ENCODE data around the gene KRT78. TPM values are rescaled to one million over a fixed set of nuclear protein-coding genes. Genes with fewer than 3 reads are reported as not detected.
A peak's percentile ranks its signal among the peaks of the same experiment; 100 is the strongest.

The KRT78 gene
- total and polyA plus RNA-seq, 9 of the 15 experiments (the other 6 are each of a cell fraction or from before 2014, with no cell fraction given): not detected

DNA sequence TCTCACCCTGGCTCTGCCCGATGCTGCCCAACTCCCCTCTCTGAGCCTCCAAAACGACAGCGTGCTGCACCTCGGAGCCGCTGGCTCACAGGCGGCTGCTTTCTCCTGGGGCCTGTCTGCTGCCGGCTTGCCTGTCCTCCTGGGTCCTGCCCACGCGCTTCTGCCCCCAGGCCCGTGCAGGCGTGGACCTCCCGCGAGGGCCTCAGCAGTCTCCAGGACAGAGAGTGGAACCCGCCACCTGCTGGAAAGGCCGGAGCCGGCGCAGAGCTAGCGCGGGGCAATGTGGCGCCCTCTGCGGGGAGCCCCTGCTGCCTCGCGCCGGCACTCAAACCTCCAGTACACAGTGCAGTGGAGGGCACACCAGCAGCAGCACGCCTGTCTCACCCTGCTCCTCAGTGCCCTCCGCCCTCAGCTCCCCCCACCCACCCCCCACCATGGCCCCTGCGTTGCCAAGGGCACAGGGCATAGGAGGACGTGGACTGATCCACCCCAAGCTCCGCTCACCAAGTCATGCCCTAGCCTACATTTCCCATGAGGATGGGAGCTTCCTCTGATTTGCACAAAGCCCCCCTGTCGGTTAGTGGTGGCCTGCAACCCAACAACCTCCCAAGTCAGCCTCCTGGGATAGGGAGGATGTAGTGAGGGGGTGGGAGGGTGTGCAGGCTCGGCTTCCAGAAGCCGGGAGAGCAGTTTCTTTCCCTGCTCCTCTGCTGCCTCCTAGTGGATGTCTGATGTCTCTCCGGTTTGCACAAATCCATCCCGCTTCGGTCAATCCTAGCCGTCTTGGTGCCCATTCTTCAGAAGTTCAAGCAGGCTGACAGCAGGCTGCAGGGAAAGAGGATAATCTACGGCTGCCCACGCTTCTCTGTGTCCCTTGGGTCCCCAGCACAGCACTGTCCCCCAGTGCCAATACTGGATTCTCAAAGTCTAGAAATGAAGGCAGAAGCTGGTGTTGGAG is 30.9 kb upstream of the KRT78 start (continued):
- TF ChIP-seq, protein P1, sequence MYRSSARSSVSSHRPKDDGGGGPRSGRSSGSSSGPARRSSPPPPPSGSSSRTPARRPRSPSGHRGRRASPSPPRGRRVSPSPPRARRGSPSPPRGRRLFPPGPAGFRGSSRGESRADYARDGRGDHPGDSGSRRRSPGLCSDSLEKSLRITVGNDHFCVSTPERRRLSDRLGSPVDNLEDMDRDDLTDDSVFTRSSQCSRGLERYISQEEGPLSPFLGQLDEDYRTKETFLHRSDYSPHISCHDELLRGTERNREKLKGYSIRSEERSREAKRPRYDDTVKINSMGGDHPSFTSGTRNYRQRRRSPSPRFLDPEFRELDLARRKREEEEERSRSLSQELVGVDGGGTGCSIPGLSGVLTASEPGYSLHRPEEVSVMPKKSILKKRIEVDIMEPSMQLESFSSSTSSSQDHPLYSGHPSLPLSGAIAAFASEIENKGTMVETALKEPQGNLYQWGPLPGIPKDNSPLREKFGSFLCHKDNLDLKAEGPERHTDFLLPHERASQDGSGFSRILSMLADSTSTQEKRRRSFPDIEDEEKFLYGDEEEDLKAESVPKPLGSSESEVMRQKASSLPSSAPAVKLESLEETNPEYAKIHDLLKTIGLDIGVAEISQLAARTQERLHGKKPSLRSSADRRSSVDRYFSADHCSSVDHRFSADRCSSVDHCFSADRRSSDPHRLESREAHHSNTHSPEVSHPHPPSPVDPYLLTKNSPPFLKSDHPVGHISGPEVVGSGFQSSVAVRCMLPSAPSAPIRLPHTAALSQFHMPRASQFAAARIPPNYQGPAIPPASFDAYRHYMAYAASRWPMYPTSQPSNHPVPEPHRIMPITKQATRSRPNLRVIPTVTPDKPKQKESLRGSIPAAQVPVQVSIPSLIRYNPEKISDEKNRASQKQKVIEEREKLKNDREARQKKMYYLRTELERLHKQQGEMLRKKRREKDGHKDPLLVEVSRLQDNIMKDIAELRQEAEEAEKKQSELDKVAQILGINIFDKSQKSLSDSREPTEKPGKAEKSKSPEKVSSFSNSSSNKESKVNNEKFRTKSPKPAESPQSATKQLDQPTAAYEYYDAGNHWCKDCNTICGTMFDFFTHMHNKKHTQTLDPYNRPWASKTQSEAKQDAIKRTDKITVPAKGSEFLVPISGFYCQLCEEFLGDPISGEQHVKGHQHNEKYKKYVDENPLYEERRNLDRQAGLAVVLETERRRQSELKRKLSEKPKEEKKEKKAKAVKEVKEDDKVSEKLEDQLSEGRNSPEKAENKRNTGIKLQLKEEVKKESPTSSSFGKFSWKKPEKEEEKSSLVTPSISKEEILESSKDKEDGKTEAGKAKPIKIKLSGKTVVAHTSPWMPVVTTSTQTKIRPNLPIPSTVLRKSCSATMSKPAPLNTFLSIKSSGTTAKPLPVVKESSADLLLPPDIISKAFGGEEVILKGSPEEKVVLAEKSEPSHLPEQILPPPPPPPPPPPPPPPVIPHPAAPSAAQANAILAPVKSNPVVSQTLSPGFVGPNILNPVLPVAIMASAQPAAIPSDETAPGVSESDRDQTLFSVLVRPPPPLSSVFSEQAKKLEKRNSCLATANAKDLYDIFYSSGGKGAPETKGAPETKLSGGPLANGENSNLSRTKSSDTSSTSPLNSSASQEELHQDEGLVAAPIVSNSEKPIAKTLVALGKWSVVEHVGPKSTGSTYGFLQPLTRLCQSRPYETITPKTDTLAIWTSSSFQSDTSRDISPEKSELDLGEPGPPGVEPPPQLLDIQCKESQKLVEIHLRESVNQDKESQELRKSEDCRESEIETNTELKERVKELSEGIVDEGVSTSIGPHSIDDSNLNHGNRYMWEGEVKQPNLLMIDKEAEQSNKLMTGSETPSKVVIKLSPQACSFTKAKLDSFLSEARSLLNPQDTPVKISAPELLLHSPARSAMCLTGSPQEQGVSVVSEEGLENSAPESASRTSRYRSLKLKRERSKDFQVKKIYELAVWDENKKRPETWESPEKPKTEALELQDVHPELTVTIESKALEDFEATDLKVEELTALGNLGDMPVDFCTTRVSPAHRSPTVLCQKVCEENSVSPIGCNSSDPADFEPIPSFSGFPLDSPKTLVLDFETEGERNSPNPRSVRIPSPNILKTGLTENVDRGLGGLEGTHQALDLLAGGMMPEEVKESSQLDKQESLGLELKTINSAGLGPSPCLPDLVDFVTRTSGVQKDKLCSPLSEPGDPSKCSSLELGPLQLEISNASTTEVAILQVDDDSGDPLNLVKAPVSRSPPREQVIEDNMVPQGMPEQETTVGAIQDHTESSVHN (IDR thresholded peaks at IDR 0.05; ENCODE audit: borderline replicate concordance in 1 of 2, low read depth in 1 of 2): no peak
- no peak for TF ChIP-seq TFAM (CRISPR knock-in tag; conservative IDR thresholded peaks at IDR 0.05)
- TF ChIP-seq ETV1 (tag; conservative IDR thresholded peaks at IDR 0.05; ENCODE audit: low read depth): no peak
- TF ChIP-seq ZNF699 (CRISPR knock-in tag; IDR thresholded peaks at IDR 0.05; ENCODE audit: insufficient replicate concordance): no peak
- no peak for TF ChIP-seq TAF1 (IDR thresholded peaks at IDR 0.05; ENCODE audit: control insufficient read depth, extremely low read depth, insufficient read depth, low read length, severe bottlenecking)
- no peak for TF ChIP-seq FOXA1 (IDR thresholded peaks at IDR 0.05; ENCODE audit: borderline replicate concordance)
- TF ChIP-seq, protein P2, sequence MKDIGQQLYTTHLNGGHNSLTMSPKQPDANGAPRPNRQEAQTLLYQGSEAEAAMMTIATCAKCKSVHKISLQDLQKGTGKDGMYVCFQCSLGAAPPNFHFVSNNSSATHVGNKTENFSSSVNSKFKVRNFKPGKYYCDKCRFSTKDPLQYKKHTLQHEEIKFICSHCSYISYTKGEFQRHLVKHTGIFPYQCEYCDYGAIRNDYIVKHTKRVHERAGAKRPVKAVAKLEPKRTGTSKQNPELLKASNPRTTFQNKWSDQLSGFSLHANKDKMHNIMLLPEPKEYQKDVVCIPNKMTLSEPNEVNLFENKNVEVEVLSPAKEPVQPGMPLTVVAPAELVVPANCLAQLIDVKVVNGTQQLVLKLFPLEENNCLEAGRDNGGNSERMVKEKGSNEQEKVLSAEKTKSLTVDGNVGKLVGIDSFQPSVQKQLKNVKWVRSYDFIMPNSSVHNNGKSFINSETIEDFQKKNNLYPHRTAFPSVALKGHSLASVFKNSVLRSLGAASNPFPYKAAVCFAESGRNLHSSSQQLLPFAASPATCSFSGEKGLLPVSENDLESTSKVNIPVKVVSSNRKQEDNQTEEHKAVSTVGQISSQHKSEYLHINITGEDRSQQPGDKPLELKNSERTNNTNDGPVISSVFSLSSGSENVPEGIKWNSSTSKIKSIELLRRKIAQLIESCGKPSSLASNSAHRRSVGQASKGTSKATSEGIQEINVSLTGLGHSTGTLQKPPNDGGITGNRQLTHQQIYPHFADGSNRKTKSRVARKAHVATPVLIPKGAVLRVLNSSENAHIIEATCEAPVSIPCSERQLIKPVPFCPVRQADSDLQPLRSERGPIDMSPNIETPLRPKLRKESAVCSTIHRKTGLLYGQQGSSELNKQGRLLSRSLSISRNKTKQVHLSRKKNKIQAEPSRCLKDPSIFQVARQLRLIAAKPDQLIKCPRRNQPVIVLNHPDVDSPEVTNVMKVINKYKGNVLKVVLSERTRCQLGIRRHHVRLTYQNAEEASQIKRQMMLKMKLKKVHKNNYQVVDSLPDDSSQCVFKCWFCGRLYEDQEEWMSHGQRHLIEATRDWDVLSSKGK (CRISPR knock-in tag; IDR thresholded peaks at IDR 0.05): no peak
- TF ChIP-seq GATAD2B (IDR thresholded peaks at IDR 0.05; ENCODE audit: borderline replicate concordance): peak; percentile 52; the same call in 1 of the 2 replicates
- TF ChIP-seq, protein P3, sequence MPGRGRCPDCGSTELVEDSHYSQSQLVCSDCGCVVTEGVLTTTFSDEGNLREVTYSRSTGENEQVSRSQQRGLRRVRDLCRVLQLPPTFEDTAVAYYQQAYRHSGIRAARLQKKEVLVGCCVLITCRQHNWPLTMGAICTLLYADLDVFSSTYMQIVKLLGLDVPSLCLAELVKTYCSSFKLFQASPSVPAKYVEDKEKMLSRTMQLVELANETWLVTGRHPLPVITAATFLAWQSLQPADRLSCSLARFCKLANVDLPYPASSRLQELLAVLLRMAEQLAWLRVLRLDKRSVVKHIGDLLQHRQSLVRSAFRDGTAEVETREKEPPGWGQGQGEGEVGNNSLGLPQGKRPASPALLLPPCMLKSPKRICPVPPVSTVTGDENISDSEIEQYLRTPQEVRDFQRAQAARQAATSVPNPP (IDR thresholded peaks at IDR 0.05; ENCODE audit: borderline replicate concordance, insufficient read depth, insufficient read length): no peak
- TF ChIP-seq RBM15 (IDR thresholded peaks at IDR 0.05; ENCODE audit: insufficient read depth, low read length): no peak
- TF ChIP-seq SIX5 (IDR thresholded peaks at IDR 0.05; ENCODE audit: borderline replicate concordance in 1 of 2, insufficient read depth in 1 of 2, low read depth in 1 of 2, low read length in 2 of 2): no peak

All from K562 (cell line).